ENCODE measurements around the gene ELF5.

- no peak for TF ChIP-seq POLR2A (IDR thresholded peaks at IDR 0.05)
- TF ChIP-seq POLR2AphosphoS5 (IDR thresholded peaks at IDR 0.05), result no peak
- TF ChIP-seq CTCF (IDR thresholded peaks at IDR 0.05), result no peak
Observed at GRCh38 chr11:34466802-34467488, 46.6 kb downstream of the ELF5 start.
